ENCODE data around the gene FHAD1. TPM values are rescaled to one million over a fixed set of nuclear protein-coding genes. Genes with fewer than 3 reads are reported as not detected.
A peak's percentile ranks its signal among the peaks of the same experiment; 100 is the strongest.

The FHAD1 gene
- total RNA-seq, 2 experiments from 2014 or later: not detected

- Mint-ChIP-seq H3K27ac (no peak overlapping the region), H3K4me3 (no peak overlapping the region), H3K9me3 (peaks cover 9% of the 10 kb centered on the region), H3K4me1 (ENCODE audit: low read depth) (no peaks in the 10 kb centered on the region), H3K27me3 (peaks cover 2% of the 10 kb centered on the region), H3K36me3 (no peaks in the 10 kb centered on the region)
- ChIA-PET POLR2A (no interaction called here), CTCF (no interaction called here)
- intact Hi-C loops (cut with micrococcal nuclease): no loop called here
- no peak for DNase-seq
These were observed 150.2 kb downstream of the FHAD1 start for GRCh38 chr1:15397236-15397635.

- no peaks in the 10 kb centered on the region for H3K27me3 Mint-ChIP-seq
- no peaks in the 10 kb centered on the region for H3K36me3 Mint-ChIP-seq
- H3K4me1 Mint-ChIP-seq (ENCODE audit: low read depth): no peaks in the 10 kb centered on the region
- intact Hi-C loops (cut with micrococcal nuclease): no loop called here
- H3K27ac Mint-ChIP-seq: no peak overlapping the region
- H3K4me3 Mint-ChIP-seq: no peak overlapping the region
- ChIA-PET POLR2A (interaction anchor here (0.8 kb wide), 1 partner anchor 17 kb away, joined by 3 read pairs; no protein-coding TSS in a partner anchor), CTCF (interaction anchor here (2.7 kb wide), 1 partner anchor 76 kb away, joined by 8 read pairs; no protein-coding TSS in a partner anchor)
- DNase-seq: no peak
- H3K9me3 Mint-ChIP-seq: peaks cover 9% of the 10 kb centered on the region
These were observed 152.7 kb downstream of the FHAD1 start for GRCh38 chr1:15399710-15400109.

- ChIA-PET POLR2A (no interaction called here), CTCF (interaction anchor here (0.5 to 2.7 kb wide), 2 partner anchors 69 to 77 kb away, joined by 3 to 8 read pairs; no protein-coding TSS in a partner anchor)
- Mint-ChIP-seq H3K4me1 (ENCODE audit: low read depth) (no peaks in the 10 kb centered on the region), H3K4me3 (no peak overlapping the region), H3K9me3 (peaks cover 9% of the 10 kb centered on the region), H3K27ac (no peak overlapping the region), H3K27me3 (no peaks in the 10 kb centered on the region), H3K36me3 (no peaks in the 10 kb centered on the region)
- intact Hi-C loops (cut with micrococcal nuclease): no loop called here
- no peak for DNase-seq
These were observed 153.6 kb downstream of the FHAD1 start for GRCh38 chr1:15400627-15401026.

GRCh38 chr1:15401391-15402055 lies 154.5 kb downstream of the FHAD1 start:
- DNase-seq: no peak
- ChIA-PET CTCF (interaction anchor here (0.5 to 2.7 kb wide), 2 partner anchors 70 to 78 kb away, joined by 3 to 8 read pairs; no protein-coding TSS in a partner anchor), POLR2A (no interaction called here)
- intact Hi-C loops (cut with micrococcal nuclease): no loop called here
- H3K36me3 Mint-ChIP-seq: no peaks in the 10 kb centered on the region
- H3K27ac Mint-ChIP-seq: no peak overlapping the region
- H3K27me3 Mint-ChIP-seq: no peaks in the 10 kb centered on the region
- no peaks in the 10 kb centered on the region for H3K4me1 Mint-ChIP-seq (ENCODE audit: low read depth)
- no peak overlapping the region for H3K4me3 Mint-ChIP-seq
- peaks cover 9% of the 10 kb centered on the region for H3K9me3 Mint-ChIP-seq

- intact Hi-C loops (cut with micrococcal nuclease): no loop called here
These were observed 155.9 kb downstream of the FHAD1 start for GRCh38 chr1:15402809-15403450.

GRCh38 chr1:15403962-15404580 lies 157.0 kb downstream of the FHAD1 start:
- Mint-ChIP-seq H3K36me3 (no peaks in the 10 kb centered on the region), H3K9me3 (peaks cover 9% of the 10 kb centered on the region), H3K27ac (no peak overlapping the region), H3K27me3 (no peaks in the 10 kb centered on the region), H3K4me3 (no peak overlapping the region), H3K4me1 (ENCODE audit: low read depth) (peaks cover 2% of the 10 kb centered on the region)
- ChIA-PET CTCF (no interaction called here), POLR2A (no interaction called here)
- DNase-seq: no peak
- intact Hi-C loops (cut with micrococcal nuclease): no loop called here

More at GRCh38 chr1:15402809-15403450, 155.9 kb downstream of the FHAD1 start:
- ChIA-PET CTCF (no interaction called here), POLR2A (no interaction called here)
- no peak for DNase-seq
- Mint-ChIP-seq H3K9me3 (peaks cover 9% of the 10 kb centered on the region), H3K4me3 (no peak overlapping the region), H3K36me3 (no peaks in the 10 kb centered on the region), H3K27ac (no peak overlapping the region), H3K27me3 (no peaks in the 10 kb centered on the region), H3K4me1 (ENCODE audit: low read depth) (no peaks in the 10 kb centered on the region)

GRCh38 chr1:15405106-15405850 lies 158.3 kb downstream of the FHAD1 start:
- no peak overlapping the region for H3K4me3 Mint-ChIP-seq
- H3K9me3 Mint-ChIP-seq: no peaks in the 10 kb centered on the region
- ChIA-PET POLR2A (no interaction called here), CTCF (interaction anchor here (0.8 kb wide), 1 partner anchor 81 kb away, joined by 3 read pairs; no protein-coding TSS in a partner anchor)
- H3K27ac Mint-ChIP-seq: no peak overlapping the region
- no peaks in the 10 kb centered on the region for H3K27me3 Mint-ChIP-seq
- H3K4me1 Mint-ChIP-seq (ENCODE audit: low read depth): peaks cover 4% of the 10 kb centered on the region
- intact Hi-C loops (cut with micrococcal nuclease): loop anchor here (5.0 kb wide), 1 partner anchor 158 kb away; the partner anchor contains the start of gene FHAD1
- H3K36me3 Mint-ChIP-seq: no peaks in the 10 kb centered on the region
- DNase-seq: no peak

- Mint-ChIP-seq H3K9me3 (no peaks in the 10 kb centered on the region), H3K27me3 (no peaks in the 10 kb centered on the region), H3K4me3 (no peak overlapping the region), H3K4me1 (ENCODE audit: low read depth) (peaks cover 10% of the 10 kb centered on the region), H3K36me3 (no peaks in the 10 kb centered on the region), H3K27ac (no peak overlapping the region)
- ChIA-PET POLR2A (no interaction called here), CTCF (interaction anchor here (0.8 to 1.2 kb wide), 4 partner anchors 25 to 93 kb away, joined by 3 to 5 read pairs (median 4); no protein-coding TSS in a partner anchor)
- intact Hi-C loops (cut with micrococcal nuclease): loop anchor here (5.0 kb wide), 1 partner anchor 160 kb away; the partner anchor contains the start of gene FHAD1
- DNase-seq: no peak
These were observed 159.9 kb downstream of the FHAD1 start for GRCh38 chr1:15406614-15407559.

GRCh38 chr1:15407580-15407979 lies 160.6 kb downstream of the FHAD1 start:
- no peak overlapping the region for H3K4me3 Mint-ChIP-seq
- H3K27ac Mint-ChIP-seq: no peak overlapping the region
- ChIA-PET CTCF (interaction anchor here (0.8 to 2.9 kb wide), 4 partner anchors 24 to 92 kb away, joined by 3 to 12 read pairs (median 4); no protein-coding TSS in a partner anchor), POLR2A (no interaction called here)
- H3K9me3 Mint-ChIP-seq: no peaks in the 10 kb centered on the region
- H3K36me3 Mint-ChIP-seq: peaks cover 3% of the 10 kb centered on the region
- peaks cover 17% of the 10 kb centered on the region for H3K4me1 Mint-ChIP-seq (ENCODE audit: low read depth)
- no peaks in the 10 kb centered on the region for H3K27me3 Mint-ChIP-seq
- intact Hi-C loops (cut with micrococcal nuclease): loop anchor here (5.0 kb wide), 1 partner anchor 160 kb away; the partner anchor contains the start of gene FHAD1
- DNase-seq: no peak

- POLR2A ChIA-PET: no interaction called here
These were observed 161.9 kb downstream of the FHAD1 start for GRCh38 chr1:15408890-15409387.

More at GRCh38 chr1:15408890-15409387, 161.9 kb downstream of the FHAD1 start:
- peaks cover 29% of the 10 kb centered on the region for H3K4me1 Mint-ChIP-seq (ENCODE audit: low read depth)
- CTCF ChIA-PET: interaction anchor here (2.9 kb wide), 1 partner anchor 85 kb away, joined by 12 read pairs; no protein-coding TSS in a partner anchor
- H3K36me3 Mint-ChIP-seq: peaks cover 4% of the 10 kb centered on the region
- DNase-seq: no peak
- intact Hi-C loops (cut with micrococcal nuclease): loop anchor here (2.0 to 5.0 kb wide), 3 partner anchors 56 to 162 kb away; partner anchors contain the start of genes CASP9 and FHAD1
- H3K4me3 Mint-ChIP-seq: peak overlapping the region; percentile 56
- no peak overlapping the region for H3K27ac Mint-ChIP-seq
- no peaks in the 10 kb centered on the region for H3K9me3 Mint-ChIP-seq
- H3K27me3 Mint-ChIP-seq: no peaks in the 10 kb centered on the region
